ENCODE measurements around the gene LRMDA.
A peak's percentile ranks its signal among the peaks of the same experiment; 100 is the strongest.

The LRMDA gene

DNA sequence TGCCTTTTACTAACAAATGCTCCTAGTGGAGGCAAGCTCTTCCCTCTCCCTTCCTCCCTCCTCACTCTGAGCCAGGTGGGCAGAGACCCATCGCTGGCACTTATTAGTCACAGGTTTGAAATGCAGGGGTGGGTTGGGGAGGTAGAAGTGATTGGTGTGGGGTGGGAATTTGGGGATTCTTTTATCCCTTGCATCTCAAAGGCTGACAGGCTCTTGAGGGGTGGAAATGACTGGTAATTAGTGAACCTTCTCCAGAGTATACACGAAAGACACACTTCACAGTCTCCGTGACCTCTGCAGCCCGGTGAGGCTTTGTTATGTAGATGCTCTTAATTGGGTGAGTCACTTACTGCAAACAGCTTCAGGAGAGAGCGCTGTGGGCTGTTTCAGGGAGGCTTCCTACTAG, 13.9 kb upstream of the LRMDA start:
- Histone ChIP-seq H3K27ac (ENCODE audit: extremely low read depth, low read depth, low read length) (no peak overlapping the region), H3K4me3 (ENCODE audit: low read depth, low read length) (no peak overlapping the region), H3K9me3 (ENCODE audit: control insufficient read depth, insufficient read depth, low read depth, low read length) (no peaks in the 10 kb centered on the region), H3K36me3 (ENCODE audit: control insufficient read depth in 2 of 2, insufficient read depth in 1 of 2, low read length in 2 of 2) (no peaks in the 10 kb centered on the region), H3K4me1 (ENCODE audit: control insufficient read depth, insufficient read depth, low read length) (peaks cover 11% of the 10 kb centered on the region)
- POLR2A ChIA-PET: no interaction called here
- CTCF ChIA-PET: interaction anchor here (0.6 to 1.4 kb wide), 4 partner anchors 10 to 670 kb away, joined by 3 read pairs; no protein-coding TSS in a partner anchor
- TF ChIP-seq GLI4 (tag by site-specific recombination; IDR thresholded peaks at IDR 0.05) (no peak), ZNF48 (tag by site-specific recombination; IDR thresholded peaks at IDR 0.05) (no peak), ZNF530 (tag by site-specific recombination; IDR thresholded peaks at IDR 0.05; ENCODE audit: low read depth) (no peak), ZNF155 (tag by site-specific recombination; IDR thresholded peaks at IDR 0.05) (no peak), ZNF157 (tag by site-specific recombination; IDR thresholded peaks at IDR 0.05) (no peak), ZNF23 (tag by site-specific recombination; IDR thresholded peaks at IDR 0.05; ENCODE audit: borderline replicate concordance) (no peak), PRDM1 (tag by site-specific recombination; IDR thresholded peaks at IDR 0.05) (0 out of 2 replicates have a peak, but pooled peaks have one; percentile 21), ZNF354C (tag by site-specific recombination; IDR thresholded peaks at IDR 0.05; ENCODE audit: borderline replicate concordance, low read depth) (no peak), ZNF140 (tag by site-specific recombination; IDR thresholded peaks at IDR 0.05) (no peak), ZNF341 (tag by site-specific recombination; IDR thresholded peaks at IDR 0.05; ENCODE audit: low read depth) (peak; percentile 41), ZIC2 (tag by site-specific recombination; IDR thresholded peaks at IDR 0.05) (no peak), GLI2 (tag by site-specific recombination; IDR thresholded peaks at IDR 0.05; ENCODE audit: borderline replicate concordance, low read depth) (no peak), PATZ1 (tag by site-specific recombination; IDR thresholded peaks at IDR 0.05) (0 out of 2 replicates have a peak, but pooled peaks have one; percentile 12), ZBTB20 (tag by site-specific recombination; IDR thresholded peaks at IDR 0.05) (no peak), ZNF747 (tag by site-specific recombination; IDR thresholded peaks at IDR 0.05) (no peak), ZNF664 (tag by site-specific recombination; IDR thresholded peaks at IDR 0.05) (no peak), ZNF324 (tag by site-specific recombination; IDR thresholded peaks at IDR 0.05) (no peak), KLF16 (tag by site-specific recombination; IDR thresholded peaks at IDR 0.05) (no peak), SETDB1 (IDR thresholded peaks at IDR 0.05; ENCODE audit: insufficient read length, low read length) (no peak), ZBTB7A (tag by site-specific recombination; IDR thresholded peaks at IDR 0.05; ENCODE audit: low read depth) (no peak), ZSCAN16 (tag by site-specific recombination; IDR thresholded peaks at IDR 0.05) (no peak), ZNF514 (tag by site-specific recombination; IDR thresholded peaks at IDR 0.05) (no peak), ZXDB (tag by site-specific recombination; IDR thresholded peaks at IDR 0.05) (no peak), ZNF623 (tag by site-specific recombination; IDR thresholded peaks at IDR 0.05) (no peak), REPIN1 (tag by site-specific recombination; IDR thresholded peaks at IDR 0.05; ENCODE audit: low read depth) (no peak), MYNN (tag by site-specific recombination; IDR thresholded peaks at IDR 0.05; ENCODE audit: borderline replicate concordance) (no peak), WT1 (tag by site-specific recombination; IDR thresholded peaks at IDR 0.05) (peak; percentile 55), ZBTB11 (tag by site-specific recombination; conservative IDR thresholded peaks at IDR 0.05; ENCODE audit: low read depth) (no peak), SP7 (tag by site-specific recombination; IDR thresholded peaks at IDR 0.05) (peak; percentile 92), KLF7 (tag by site-specific recombination; IDR thresholded peaks at IDR 0.05; ENCODE audit: borderline replicate concordance) (no peak), ZNF174 (tag by site-specific recombination; IDR thresholded peaks at IDR 0.05) (no peak), ZNF239 (tag by site-specific recombination; IDR thresholded peaks at IDR 0.05) (no peak), ZNF391 (tag by site-specific recombination; IDR thresholded peaks at IDR 0.05; ENCODE audit: borderline replicate concordance, low read depth) (no peak), ZNF555 (tag by site-specific recombination; conservative IDR thresholded peaks at IDR 0.05) (no peak), GLIS2 (tag by site-specific recombination; IDR thresholded peaks at IDR 0.05) (no peak)
- TF ChIP-seq, protein P1, sequence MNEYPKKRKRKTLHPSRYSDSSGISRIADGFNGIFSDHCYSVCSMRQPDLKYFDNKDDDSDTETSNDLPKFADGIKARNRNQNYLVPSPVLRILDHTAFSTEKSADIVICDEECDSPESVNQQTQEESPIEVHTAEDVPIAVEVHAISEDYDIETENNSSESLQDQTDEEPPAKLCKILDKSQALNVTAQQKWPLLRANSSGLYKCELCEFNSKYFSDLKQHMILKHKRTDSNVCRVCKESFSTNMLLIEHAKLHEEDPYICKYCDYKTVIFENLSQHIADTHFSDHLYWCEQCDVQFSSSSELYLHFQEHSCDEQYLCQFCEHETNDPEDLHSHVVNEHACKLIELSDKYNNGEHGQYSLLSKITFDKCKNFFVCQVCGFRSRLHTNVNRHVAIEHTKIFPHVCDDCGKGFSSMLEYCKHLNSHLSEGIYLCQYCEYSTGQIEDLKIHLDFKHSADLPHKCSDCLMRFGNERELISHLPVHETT (tag by site-specific recombination; IDR thresholded peaks at IDR 0.05): no peak
